Measurements from ENCODE around the gene ZDHHC9.

ZDHHC9 gene

GRCh38 chrX:129785160-129785947, 58.3 kb downstream of the ZDHHC9 start:
- DNase-seq (ENCODE audit: low spot score), result no peak

GRCh38 chrX:129784371-129784770, 59.3 kb downstream of the ZDHHC9 start:
- DNase-seq (ENCODE audit: low spot score), result no peak

GRCh38 chrX:129783291-129783713, 60.4 kb downstream of the ZDHHC9 start:
- no peak for DNase-seq (ENCODE audit: low spot score)

GRCh38 chrX:129782706-129783105, 61.0 kb downstream of the ZDHHC9 start:
- DNase-seq (ENCODE audit: low spot score), result no peak

- no peak for DNase-seq (ENCODE audit: low spot score)
Observed at GRCh38 chrX:129781680-129782495, 61.8 kb downstream of the ZDHHC9 start.

GRCh38 chrX:129781134-129781672, 62.5 kb downstream of the ZDHHC9 start:
- DNase-seq (ENCODE audit: low spot score), result no peak

- DNase-seq (ENCODE audit: low spot score), result no peak
Observed at GRCh38 chrX:129780441-129781105, 63.1 kb downstream of the ZDHHC9 start.

GRCh38 chrX:129779747-129780146, 63.9 kb downstream of the ZDHHC9 start, which contains the start of gene SASH3:
Gene SASH3 (plus strand): TSS chrX:129779949. CDS start chrX:129780098, 149 bp downstream.
- peak; percentile 23 for DNase-seq (ENCODE audit: low spot score)

- DNase-seq (ENCODE audit: low spot score), result no peak
Observed at GRCh38 chrX:129779086-129779672, 64.5 kb downstream of the ZDHHC9 start.

GRCh38 chrX:129777218-129778030, 66.3 kb downstream of the ZDHHC9 start:
- DNase-seq (ENCODE audit: low spot score), result peak; percentile 23

GRCh38 chrX:129773649-129774458, 69.8 kb downstream of the ZDHHC9 start:
- DNase-seq (ENCODE audit: low spot score), result no peak

- peak; percentile 44 for DNase-seq (ENCODE audit: low spot score)
Observed at GRCh38 chrX:129772796-129773431, 70.8 kb downstream of the ZDHHC9 start.

- no peak for DNase-seq (ENCODE audit: low spot score)
Observed at GRCh38 chrX:129771266-129771995, 72.3 kb downstream of the ZDHHC9 start.

GRCh38 chrX:129769467-129770154, 74.1 kb downstream of the ZDHHC9 start:
- DNase-seq (ENCODE audit: low spot score), result no peak

GRCh38 chrX:129768586-129769466, 74.9 kb downstream of the ZDHHC9 start:
- no peak for DNase-seq (ENCODE audit: low spot score)

- DNase-seq (ENCODE audit: low spot score), result no peak
Observed at GRCh38 chrX:129768186-129768585, 75.5 kb downstream of the ZDHHC9 start.

GRCh38 chrX:129763666-129764065, 80.0 kb downstream of the ZDHHC9 start:
- DNase-seq (ENCODE audit: low spot score), result no peak
